Activated T-cell treated with anti-CD3 and anti-CD28 coated beads for 1 hour (primary cell): Measurements from ENCODE around the gene TAF11L7.
"Not testable (repeated sequence)": the region's sequence is repeated elsewhere in the genome, so short reads cannot be mapped to it uniquely, and the experiment has no call there.

ENCODE experiments used
- DNase-seq: peaks from one replicate; pipeline ENCODE4 v3.0.0-alpha.2; 2020; ENCODE audit warnings: low read depth

Gene TAF11L7

DNA sequence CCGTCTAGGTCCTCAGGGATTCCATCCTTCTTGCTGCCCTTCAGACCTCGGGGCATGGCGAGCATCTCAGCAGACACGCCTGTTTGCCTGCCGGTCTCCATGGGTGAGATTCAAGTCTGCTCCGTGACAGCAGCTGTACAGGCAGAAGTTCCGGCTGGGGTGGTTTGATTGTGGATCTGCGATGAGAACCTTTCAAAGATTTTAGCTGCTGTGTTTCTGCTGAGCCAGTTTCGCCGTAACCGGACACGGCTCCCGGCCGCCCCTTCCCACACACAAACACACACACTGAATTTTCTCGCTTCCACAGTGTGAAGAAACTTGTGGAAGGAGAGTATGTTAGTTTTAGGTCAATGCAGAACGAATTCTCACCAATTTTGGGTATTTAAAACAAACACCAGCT is at the start of gene TAF11L7:
TSS of gene TAF11L7 (minus strand) at position 101 of the 400 bp plus-strand sequence.
- DNase-seq, result not testable (repeated sequence)

DNA sequence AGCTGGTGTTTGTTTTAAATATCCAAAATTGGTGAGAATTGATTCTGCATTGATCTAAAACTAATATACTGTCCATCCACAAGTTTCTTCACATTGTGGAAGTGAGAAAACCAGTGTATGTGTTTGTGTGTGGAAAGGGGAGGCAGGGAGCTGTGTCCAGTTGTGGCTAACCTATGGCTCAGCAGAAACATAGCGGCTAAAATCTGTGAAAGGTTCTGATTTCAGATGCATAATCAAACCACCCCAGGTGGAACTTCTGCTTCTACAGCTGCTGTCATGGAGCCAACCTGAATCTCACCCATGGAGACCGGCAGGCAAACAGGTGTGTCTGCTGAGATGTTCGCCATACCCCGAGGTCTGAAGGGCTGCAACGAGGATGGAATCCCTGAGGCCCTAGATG is 48.6 kb upstream of the TAF11L7 start, which contains the start of gene TAF11L14:
TSS of gene TAF11L14 (plus strand) at position 301 of the 400 bp plus-strand sequence.
- no peak for DNase-seq

DNA sequence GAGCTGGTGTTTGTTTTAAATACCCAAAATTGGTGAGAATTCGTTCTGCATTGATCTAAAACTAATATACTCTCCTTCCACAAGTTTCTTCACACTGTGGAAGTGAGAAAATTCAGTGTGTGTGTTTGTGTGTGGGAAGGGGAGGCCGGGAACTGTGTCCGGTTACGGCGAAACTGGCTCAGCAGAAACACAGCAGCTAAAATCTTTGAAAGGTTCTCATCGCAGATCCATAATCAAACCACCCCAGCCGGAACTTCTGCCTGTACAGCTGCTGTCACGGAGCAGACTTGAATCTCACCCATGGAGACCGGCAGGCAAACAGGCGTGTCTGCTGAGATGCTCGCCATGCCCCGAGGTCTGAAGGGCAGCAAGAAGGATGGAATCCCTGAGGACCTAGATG is 46.2 kb upstream of the TAF11L7 start, which contains the start of gene TAF11L13:
TSS of gene TAF11L13 (plus strand) at position 301 of the 400 bp plus-strand sequence.
- DNase-seq, result not testable (repeated sequence)

DNA sequence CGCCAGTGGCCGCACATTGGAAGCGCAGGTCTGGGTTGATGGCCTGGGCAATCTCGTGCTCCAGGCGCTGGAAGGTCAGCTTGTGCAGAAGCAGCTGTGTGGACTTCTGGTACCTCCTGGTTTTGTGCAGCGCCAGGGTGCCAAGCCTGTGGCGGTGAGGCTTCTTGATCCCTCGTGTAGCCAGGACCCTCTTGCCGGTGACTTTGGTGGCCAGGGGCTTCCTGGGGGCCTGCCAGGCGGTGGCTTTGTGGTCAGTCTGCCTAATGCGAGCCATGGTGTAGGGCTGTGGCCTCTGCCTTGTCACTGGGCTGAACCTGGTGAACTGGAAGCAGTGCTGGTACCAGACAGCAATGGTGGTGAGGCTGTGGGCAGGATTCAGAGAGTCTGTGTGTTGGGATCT is 40.1 kb upstream of the TAF11L7 start:
- no peak for DNase-seq

DNA sequence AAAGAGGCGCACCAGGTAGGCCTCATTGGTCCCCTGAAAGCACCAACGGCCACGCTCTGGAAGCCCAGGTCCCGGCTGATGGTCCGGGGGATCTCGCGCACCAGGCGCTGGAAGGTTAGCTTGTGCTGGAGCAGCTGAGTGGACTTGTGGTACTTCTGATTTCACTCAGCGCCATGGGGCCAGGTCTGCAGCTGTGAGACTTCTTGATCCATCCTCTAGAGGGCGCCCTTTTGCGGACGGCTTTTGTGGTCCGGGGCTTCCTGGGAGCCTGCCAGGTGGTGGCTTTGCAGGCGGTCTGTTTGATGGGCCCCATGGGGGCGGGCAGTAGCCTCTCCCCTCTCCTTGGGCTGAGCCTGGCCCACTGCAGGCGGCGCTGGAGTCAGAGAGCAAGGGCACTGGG is 35.1 kb upstream of the TAF11L7 start:
- no peak for DNase-seq

DNA sequence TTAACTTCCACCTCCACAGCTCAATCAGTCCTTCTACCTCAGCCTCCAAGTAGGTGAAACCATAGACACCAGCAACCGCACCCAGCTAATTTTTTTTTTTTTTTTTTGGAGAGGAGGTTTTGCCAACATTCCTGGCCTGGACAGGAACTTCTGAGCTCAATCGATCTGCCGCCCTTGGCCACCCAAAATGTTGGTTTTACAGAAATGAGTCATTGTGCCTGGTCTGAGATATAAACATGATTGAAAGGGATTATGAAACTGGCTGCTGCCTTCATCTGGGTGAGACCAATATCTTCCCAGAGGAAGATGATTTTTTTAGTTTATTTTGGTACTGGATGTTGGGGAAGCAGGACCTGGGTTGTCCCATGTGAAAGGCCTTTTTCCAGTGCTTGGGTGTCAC is 33.8 kb upstream of the TAF11L7 start:
- no peak for DNase-seq

DNA sequence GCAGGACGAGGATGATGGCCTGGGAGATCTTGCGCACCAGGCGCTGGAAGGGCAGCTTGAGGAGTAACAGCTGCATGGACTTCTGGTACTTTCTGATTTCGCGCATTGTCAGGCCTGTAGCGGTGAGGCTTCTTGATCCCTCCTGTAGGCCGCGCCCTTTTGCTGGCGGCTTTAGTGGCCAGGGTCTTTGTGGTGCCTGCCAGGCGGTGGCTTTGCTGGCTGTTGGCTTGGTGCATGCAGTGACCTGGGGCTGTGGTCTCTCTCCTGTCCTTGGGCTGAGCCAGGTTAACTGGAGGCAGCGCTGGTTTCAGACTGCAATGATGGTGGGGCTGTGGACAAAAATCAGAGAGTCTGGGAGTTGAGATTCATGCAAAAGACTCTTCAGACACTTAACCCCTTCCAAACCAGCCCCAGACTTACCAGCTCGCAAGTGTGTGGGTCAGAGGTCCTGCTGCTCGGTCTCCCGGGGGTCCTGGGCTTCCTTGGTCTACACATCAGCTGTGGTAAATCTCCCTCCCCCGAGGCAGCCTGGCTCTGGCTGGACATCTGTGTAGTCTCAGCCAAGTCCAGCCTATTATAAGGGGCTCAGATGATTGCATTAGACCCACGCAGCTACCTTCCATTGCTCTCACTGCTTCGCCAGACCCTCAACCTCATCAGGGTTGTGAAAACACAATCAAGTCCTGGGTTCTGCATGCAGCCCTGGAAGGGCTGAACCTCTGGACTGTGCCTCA is 29.5 kb upstream of the TAF11L7 start:
- no peak for DNase-seq

DNA sequence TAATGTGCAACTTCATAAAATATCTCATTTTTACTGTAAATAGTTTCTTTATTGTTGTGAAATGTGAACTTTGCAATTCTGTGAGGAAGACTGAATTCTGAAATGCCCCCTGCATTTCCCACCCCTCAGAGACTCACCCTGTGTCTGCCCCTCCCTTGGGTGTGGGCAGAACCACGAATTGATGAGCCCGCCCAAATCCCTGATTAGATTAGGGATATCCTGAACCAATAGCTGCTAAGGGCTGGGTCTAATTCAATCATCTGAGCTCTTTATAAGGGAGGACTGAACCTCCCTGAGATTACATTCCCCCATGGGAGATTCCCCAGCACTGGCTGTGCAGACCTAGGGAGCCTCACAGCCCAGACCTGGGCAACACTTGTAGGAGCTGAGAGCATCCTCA is 24.5 kb upstream of the TAF11L7 start, which contains the start of gene TAF11L12:
TSS of gene TAF11L12 (plus strand) at position 301 of the 400 bp plus-strand sequence.
- not testable (repeated sequence) for DNase-seq

DNA sequence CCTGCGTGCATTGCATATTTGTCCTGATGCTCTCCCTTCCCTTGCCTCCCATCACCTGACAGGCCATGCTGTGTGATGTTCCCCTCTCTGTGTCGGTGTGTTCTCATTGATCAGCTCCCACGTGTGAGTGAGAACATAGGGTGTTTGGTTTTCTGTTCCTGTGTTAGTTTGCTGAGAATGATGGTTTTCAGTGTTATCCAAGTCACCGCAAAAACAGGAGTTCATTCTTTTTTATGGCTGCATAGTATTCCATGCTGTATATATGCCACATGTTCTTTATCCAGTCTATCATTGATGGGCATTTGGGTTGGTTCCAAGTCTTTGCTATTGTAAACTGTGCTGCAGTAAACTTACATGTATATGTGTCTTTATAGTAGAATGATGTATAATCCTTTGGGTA is 21.9 kb upstream of the TAF11L7 start:
- not testable (repeated sequence) for DNase-seq

DNA sequence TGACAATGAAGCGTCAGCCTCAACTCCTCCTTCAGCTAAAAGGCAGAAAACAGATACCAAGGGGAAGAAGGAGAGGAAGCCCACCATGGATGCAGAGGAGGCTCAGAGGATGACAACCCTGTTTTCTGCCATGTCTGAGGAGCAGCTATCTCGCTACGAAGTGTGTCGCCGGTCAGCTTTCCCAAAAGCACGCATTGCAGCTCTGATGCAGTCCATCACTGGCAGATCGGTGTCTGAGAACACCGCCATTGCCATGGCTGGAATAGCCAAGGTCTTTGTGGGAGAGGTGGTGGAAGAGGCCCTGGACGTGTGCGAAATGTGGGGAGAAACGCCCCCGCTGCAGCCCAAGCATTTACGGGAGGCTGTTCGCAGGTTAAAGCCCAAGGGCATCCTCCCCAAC is 19.4 kb upstream of the TAF11L7 start:
- DNase-seq, result no peak

DNA sequence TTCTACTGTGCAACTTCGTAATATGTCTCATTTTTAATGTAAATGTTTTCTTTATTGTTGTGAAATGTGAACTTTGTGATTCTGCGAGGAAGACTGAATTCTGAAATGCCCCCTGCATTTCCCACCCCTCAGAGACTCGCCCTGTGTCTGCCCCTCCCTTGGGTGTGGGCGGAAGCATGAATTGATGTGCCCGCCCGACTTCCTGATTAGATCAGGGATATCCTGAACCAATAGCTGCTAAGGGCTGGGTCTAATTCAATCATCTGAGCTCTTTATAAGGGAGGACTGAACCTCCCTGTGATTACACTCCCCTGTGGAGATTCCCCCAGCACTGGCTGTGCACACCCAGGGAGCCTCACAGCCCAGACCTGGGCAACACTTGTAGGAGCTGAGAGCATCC is 18.3 kb upstream of the TAF11L7 start, which contains the start of gene TAF11L11:
TSS of gene TAF11L11 (plus strand) at position 304 of the 400 bp plus-strand sequence.
- DNase-seq, result not testable (repeated sequence)

DNA sequence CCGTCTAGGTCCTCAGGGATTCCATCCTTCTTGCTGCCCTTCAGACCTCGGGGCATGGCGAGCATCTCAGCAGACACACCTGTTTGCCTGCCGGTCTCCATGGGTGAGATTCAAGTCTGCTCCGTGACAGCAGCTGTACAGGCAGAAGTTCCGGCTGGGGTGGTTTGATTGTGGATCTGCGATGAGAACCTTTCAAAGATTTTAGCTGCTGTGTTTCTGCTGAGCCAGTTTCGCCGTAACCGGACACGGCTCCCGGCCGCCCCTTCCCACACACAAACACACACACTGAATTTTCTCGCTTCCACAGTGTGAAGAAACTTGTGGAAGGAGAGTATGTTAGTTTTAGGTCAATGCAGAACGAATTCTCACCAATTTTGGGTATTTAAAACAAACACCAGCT is 12.2 kb upstream of the TAF11L7 start, which contains the start of gene TAF11L10:
TSS of gene TAF11L10 (minus strand) at position 101 of the 400 bp plus-strand sequence.
- DNase-seq, result not testable (repeated sequence)

DNA sequence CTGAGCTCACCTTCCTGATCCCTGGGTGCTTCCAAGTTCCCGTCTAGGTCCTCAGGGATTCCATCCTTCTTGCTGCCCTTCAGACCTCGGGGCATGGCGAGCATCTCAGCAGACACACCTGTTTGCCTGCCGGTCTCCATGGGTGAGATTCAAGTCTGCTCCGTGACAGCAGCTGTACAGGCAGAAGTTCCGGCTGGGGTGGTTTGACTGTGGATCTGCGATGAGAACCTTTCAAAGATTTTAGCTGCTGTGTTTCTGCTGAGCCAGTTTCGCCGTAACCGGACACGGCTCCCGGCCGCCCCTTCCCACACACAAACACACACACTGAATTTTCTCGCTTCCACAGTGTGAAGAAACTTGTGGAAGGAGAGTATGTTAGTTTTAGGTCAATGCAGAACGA is 8.7 kb upstream of the TAF11L7 start, which contains the start of gene TAF11L9:
TSS of gene TAF11L9 (minus strand) at position 140 of the 400 bp plus-strand sequence.
- DNase-seq, result not testable (repeated sequence)

DNA sequence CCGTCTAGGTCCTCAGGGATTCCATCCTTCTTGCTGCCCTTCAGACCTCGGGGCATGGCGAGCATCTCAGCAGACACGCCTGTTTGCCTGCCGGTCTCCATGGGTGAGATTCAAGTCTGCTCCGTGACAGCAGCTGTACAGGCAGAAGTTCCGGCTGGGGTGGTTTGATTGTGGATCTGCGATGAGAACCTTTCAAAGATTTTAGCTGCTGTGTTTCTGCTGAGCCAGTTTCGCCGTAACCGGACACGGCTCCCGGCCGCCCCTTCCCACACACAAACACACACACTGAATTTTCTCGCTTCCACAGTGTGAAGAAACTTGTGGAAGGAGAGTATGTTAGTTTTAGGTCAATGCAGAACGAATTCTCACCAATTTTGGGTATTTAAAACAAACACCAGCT is 5.3 kb upstream of the TAF11L7 start, which contains the start of gene TAF11L8:
TSS of gene TAF11L8 (minus strand) at position 101 of the 400 bp plus-strand sequence.
- DNase-seq, result not testable (repeated sequence)
